KMS-11 (cell line): ENCODE data around the gene KCNK18.
"Not testable (repeated sequence)": the region's sequence is repeated elsewhere in the genome, so short reads cannot be mapped to it uniquely, and the experiment has no call there.

Source experiments
- H2AFZ ChIP-seq: fragments of 200-600 bp; sonication (generic); 2 replicates; pipeline ENCODE4 v1.6.1; 2016; ENCODE audit warnings: antibody characterized with exemption, mixed run types, low read depth
- H3K27ac ChIP-seq: fragments of 200-600 bp; sonication (generic); 2 replicates; pipeline ENCODE4 v1.6.1; 2016; ENCODE audit warnings: mild to moderate bottlenecking, mixed run types
- H3K27me3 ChIP-seq: fragments of 200-600 bp; sonication (generic); 2 replicates; pipeline ENCODE4 v1.6.1; 2017; ENCODE audit warnings: mild to moderate bottlenecking, low read depth, mixed run types, moderate library complexity; ENCODE audit not compliant: insufficient read depth
- H3K36me3 ChIP-seq: fragments of 200-600 bp; sonication (generic); 2 replicates; pipeline ENCODE4 v1.6.1; 2017; ENCODE audit warnings: mild to moderate bottlenecking, mixed run types; ENCODE audit not compliant: insufficient read depth
- H3K4me1 ChIP-seq: fragments of 200-600 bp; sonication (generic); 2 replicates; pipeline ENCODE4 v1.6.1; 2016; ENCODE audit warnings: mild to moderate bottlenecking, low read depth, mixed run types; ENCODE audit not compliant: poor library complexity, severe bottlenecking
- H3K4me2 ChIP-seq: fragments of 200-600 bp; sonication (generic); 2 replicates; pipeline ENCODE4 v1.7.0; 2016; ENCODE audit warnings: mild to moderate bottlenecking, mixed run types
- H3K4me3 ChIP-seq: fragments of 200-600 bp; sonication (generic); IDR thresholded peaks from 2 replicates; pipeline ENCODE4 v1.6.1; 2017; ENCODE audit warnings: low read depth, low read length, mixed read lengths; ENCODE audit not compliant: insufficient read depth
- H3K79me2 ChIP-seq: fragments of 200-600 bp; sonication (generic); 2 replicates; pipeline ENCODE4 v1.6.1; 2016; ENCODE audit warnings: low read depth, mixed run types; ENCODE audit not compliant: insufficient read depth
- H3K9ac ChIP-seq: fragments of 200-600 bp; sonication (generic); 2 replicates; pipeline ENCODE4 v1.6.1; 2016; ENCODE audit warnings: mild to moderate bottlenecking, mixed run types
- H4K20me1 ChIP-seq: fragments of 200-600 bp; sonication (generic); 2 replicates; pipeline ENCODE4 v1.6.1; 2016; ENCODE audit warnings: mild to moderate bottlenecking, mixed run types; ENCODE audit not compliant: insufficient read depth
- CTCF ChIP-seq: fragments of 200-600 bp; sonication (generic); conservative IDR thresholded peaks from 2 replicates; pipeline ENCODE4 v1.6.1; 2017; ENCODE audit warnings: low read depth, mild to moderate bottlenecking, antibody characterized with exemption, low read length, moderate library complexity, mixed read lengths

Gene KCNK18

GRCh38 chr10:117223693-117224430 lies 26.6 kb downstream of the KCNK18 start:
- H3K4me2 ChIP-seq, result no peak overlapping the region
- no peaks in the 10 kb centered on the region for H3K4me1 ChIP-seq

GRCh38 chr10:117224881-117225280 lies 27.6 kb downstream of the KCNK18 start:
- Histone ChIP-seq H3K4me1 (no peaks in the 10 kb centered on the region), H3K27me3 (no peaks in the 10 kb centered on the region), H3K36me3 (no peaks in the 10 kb centered on the region), H3K79me2 (no peaks in the 10 kb centered on the region), H3K4me3 (no peak overlapping the region), H2AFZ (no peak overlapping the region), H3K27ac (no peak overlapping the region), H4K20me1 (no peaks in the 10 kb centered on the region), H3K9ac (no peak overlapping the region), H3K4me2 (no peak overlapping the region)
- TF ChIP-seq CTCF, result no peak

More at GRCh38 chr10:117223693-117224430, 26.6 kb downstream of the KCNK18 start:
- Histone ChIP-seq H3K79me2 (no peaks in the 10 kb centered on the region), H4K20me1 (no peaks in the 10 kb centered on the region), H2AFZ (no peak overlapping the region), H3K4me3 (no peak overlapping the region), H3K9ac (no peak overlapping the region), H3K36me3 (no peaks in the 10 kb centered on the region), H3K27me3 (no peaks in the 10 kb centered on the region), H3K27ac (no peak overlapping the region)
- no peak for TF ChIP-seq CTCF

- Histone ChIP-seq H2AFZ (no peak overlapping the region), H3K4me1 (no peaks in the 10 kb centered on the region), H3K4me3 (no peak overlapping the region), H3K27me3 (no peaks in the 10 kb centered on the region), H3K79me2 (no peaks in the 10 kb centered on the region), H4K20me1 (no peaks in the 10 kb centered on the region), H3K4me2 (no peak overlapping the region), H3K36me3 (no peaks in the 10 kb centered on the region), H3K9ac (no peak overlapping the region), H3K27ac (no peak overlapping the region)
- 0 out of 2 replicates have a peak, but pooled peaks have one; percentile 13 for TF ChIP-seq CTCF
These were observed 29.6 kb downstream of the KCNK18 start for GRCh38 chr10:117226813-117227451.

- no peak overlapping the region for H3K27ac ChIP-seq
- H3K4me3 ChIP-seq, result no peak overlapping the region
- H3K9ac ChIP-seq, result no peak overlapping the region
- no peak overlapping the region for H3K4me2 ChIP-seq
- H3K36me3 ChIP-seq, result no peaks in the 10 kb centered on the region
- TF ChIP-seq CTCF, result no peak
- no peaks in the 10 kb centered on the region for H4K20me1 ChIP-seq
- no peaks in the 10 kb centered on the region for H3K4me1 ChIP-seq
- H3K79me2 ChIP-seq, result no peaks in the 10 kb centered on the region
- H2AFZ ChIP-seq, result no peak overlapping the region
- H3K27me3 ChIP-seq, result no peaks in the 10 kb centered on the region
These were observed 30.9 kb downstream of the KCNK18 start for GRCh38 chr10:117228210-117228609.

- not testable (repeated sequence) for H4K20me1 ChIP-seq, H3K9ac ChIP-seq, H3K79me2 ChIP-seq, H3K4me1 ChIP-seq, H2AFZ ChIP-seq, H3K4me3 ChIP-seq, H3K36me3 ChIP-seq, H3K27ac ChIP-seq, H3K4me2 ChIP-seq, H3K27me3 ChIP-seq
These were observed 32.8 kb downstream of the KCNK18 start for GRCh38 chr10:117230107-117230506.
